GM18907 (cell line): ENCODE measurements around the gene PFAS.

Source experiments
- ATAC-seq: cut with Tn5 transposase; IDR thresholded peaks from one replicate; pipeline ENCODE4 v1.9.1; 2021; ENCODE audit warnings: mild to moderate bottlenecking, moderate library complexity; ENCODE audit not compliant: unreplicated experiment

PFAS gene

DNA sequence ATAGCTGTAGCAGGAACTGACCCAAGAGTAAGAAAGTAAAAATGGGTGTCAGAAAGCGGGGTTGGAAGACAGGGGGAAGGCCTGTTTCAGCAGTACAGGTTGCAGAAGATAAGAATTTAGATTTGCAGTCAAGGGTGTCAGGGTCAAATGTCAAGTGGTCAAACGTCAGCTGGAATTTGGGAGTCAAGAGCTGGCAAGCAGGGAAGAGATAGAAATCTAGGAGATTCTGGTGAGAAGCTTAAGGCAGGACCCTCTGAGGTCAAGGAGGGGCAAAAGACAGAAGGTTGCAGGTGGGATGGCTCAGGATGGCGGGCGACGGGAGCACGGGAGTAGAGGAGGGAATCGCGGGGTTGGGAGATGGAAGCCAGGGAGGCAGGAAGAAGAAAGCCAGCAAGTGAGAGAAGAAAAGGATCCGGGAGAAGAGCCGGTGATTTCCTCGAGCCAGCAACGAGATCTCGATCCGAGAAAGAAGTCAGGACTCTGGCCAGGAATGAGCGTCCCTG, 45.8 kb downstream of the PFAS start:
- no peak for ATAC-seq

DNA sequence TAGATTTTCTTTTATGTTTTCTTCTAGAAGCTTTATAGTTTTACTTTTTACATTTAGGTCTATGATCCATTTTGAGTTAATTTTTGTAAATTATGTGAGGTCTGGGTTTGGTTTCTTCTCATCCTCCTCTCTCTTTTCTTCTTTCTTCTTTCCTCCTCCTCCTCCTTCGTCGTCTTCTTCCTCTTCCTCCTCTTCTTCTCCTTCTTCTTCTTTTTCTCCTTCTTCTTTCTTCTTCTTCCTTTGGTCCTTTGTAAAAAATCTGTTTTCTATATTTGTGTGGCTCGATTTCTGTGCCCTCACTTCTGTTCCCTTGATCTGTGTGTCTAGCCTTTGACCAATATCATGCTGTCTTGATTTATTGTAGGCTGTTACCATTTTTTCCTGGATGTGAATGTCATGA, 51.1 kb downstream of the PFAS start:
- ATAC-seq: no peak

DNA sequence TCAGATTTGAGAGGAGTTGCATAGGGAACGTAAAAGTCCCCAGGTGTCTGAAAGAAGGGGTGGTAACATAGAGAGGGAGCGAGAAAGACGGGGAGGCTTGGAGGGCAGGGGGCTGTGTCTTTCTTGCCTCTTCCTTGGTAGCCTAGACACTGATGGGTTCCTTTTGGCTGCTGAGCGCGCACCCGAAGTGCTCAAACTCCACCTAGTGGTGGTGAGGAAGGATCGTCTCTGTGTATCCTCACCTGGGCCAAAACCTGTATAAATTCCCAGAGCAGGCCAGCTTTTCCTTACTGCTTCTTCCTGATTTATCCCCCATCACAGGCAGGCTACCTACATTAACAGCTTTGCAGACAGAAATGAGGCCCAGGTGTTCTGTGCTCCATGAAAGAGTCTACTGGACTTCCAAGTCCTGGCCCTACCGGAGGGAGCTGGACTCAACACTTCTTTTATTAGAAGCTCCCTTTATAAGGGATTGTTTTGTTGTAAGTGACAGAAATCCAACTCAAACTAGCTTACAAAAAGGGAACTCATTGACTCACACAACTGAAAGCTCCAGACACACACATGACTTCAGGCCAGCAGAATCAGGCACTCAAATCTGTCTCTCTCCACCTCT, 51.6 kb downstream of the PFAS start:
- ATAC-seq: no peak

DNA sequence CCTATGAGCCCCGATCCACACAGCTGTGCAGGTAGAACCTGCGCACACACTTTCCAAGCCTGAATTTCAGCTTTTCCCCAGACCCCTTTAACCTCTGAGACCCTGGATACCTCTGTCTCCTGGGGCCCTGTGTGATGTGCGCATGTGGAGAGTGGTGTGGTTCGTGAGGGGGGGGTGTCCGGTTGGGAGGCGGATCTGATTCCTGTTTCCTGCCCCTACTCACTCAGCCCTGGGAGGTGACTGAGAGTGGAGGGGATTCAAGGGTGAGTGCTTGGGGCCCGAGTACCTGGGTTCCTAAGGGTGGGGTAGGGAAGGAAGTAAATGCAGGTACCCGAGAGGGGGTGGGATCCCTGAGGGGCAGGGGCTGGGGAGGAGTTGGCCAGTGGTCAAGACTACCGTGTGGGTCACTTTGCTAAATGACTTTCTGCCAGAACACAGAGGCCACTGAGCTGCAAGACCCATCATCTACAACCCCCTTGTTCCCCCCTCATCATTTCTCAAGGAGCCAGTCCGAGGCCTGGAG, 61.6 kb downstream of the PFAS start:
- ATAC-seq: no peak

GRCh38 chr17:8311131-8311790, 62.2 kb downstream of the PFAS start:
- ATAC-seq: no peak

DNA sequence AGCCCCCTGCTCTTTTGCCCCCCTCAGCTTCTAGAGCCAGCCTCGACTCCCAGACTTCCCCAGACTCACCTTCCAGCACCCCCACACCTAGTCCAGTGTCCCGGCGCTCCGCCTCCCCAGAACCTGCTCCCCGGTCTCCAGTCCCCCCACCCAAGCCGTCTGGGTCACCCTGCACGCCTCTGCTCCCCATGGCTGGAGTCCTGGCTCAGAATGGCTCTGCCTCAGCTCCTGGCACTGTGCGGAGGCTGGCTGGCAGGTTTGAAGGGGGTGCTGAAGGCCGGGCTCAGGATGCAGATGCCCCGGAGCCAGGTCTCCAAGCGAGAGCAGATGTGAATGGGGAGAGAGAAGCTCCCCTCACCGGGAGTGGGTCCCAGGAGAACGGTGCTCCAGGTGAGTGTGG, 63.2 kb downstream of the PFAS start:
- ATAC-seq: no peak

GRCh38 chr17:8312726-8313600, 63.9 kb downstream of the PFAS start:
- ATAC-seq: no peak

GRCh38 chr17:8314797-8315763, 66.0 kb downstream of the PFAS start:
- no peak for ATAC-seq

- no peak for ATAC-seq
Observed at GRCh38 chr17:8315764-8316217, 66.7 kb downstream of the PFAS start.

- no peak for ATAC-seq
Observed at GRCh38 chr17:8318010-8318935, 69.2 kb downstream of the PFAS start.
